Mucosa of descending colon (tissue), 3 donors: ENCODE measurements around the gene LRP1B. TPM values are rescaled to one million over a fixed set of nuclear protein-coding genes. Genes with fewer than 3 reads are reported as not detected.

Experiments used
- ATAC-seq: fragments of 200-7000 bp; cut with Tn5 transposase; one replicate; pipeline ENCODE4 v1.9.1; 2020; ENCODE audit warnings: mild to moderate bottlenecking, moderate library complexity
- DNase-seq, 3 donors: peaks; one replicate each; pipeline ENCODE4 v3.0.0-alpha.2; 2020
- H3K36me3 ChIP-seq: fragments of 200-600 bp; one replicate; pipeline ENCODE4 v1.8.0; 2021; ENCODE audit warnings: low read depth, mild to moderate bottlenecking
- H3K4me1 ChIP-seq: fragments of 200-600 bp; one replicate; pipeline ENCODE4 v1.8.0; 2021; ENCODE audit warnings: low read depth, mild to moderate bottlenecking
- H3K4me3 ChIP-seq: fragments of 200-600 bp; one replicate; pipeline ENCODE4 v1.8.0; 2021; ENCODE audit warnings: mild to moderate bottlenecking
- H3K9me3 ChIP-seq: fragments of 200-600 bp; one replicate; pipeline ENCODE4 v1.8.0; 2021; ENCODE audit warnings: mild to moderate bottlenecking
- intact Hi-C, 2 donors: fragments of 100-400 bp; cut with DNase I in 1 of 2; cut with micrococcal nuclease in 1 of 2; formaldehyde crosslinking; loops; one replicate each; pipeline versions ENCODE4 v1.11.0 to v1.11.1; 2022; cut with DNase I, micrococcal nuclease
- total RNA-seq, 3 donors: library from RNA; stranded (reverse); fragmentation: NEBNext Ultra II Directional in 2 of 3; extraction: Animal tissue kit (Norgen Biotek cat#: 25700) in 2 of 3; gene quantifications; one replicate each; pipeline versions ENCODE4 v1.2.1 to v1.2.4, GENCODE V29; 2021 to 2023
- TF ChIP-seq, protein P1 (sequence below): fragments of 200-600 bp; IDR thresholded peaks from one replicate; pipeline ENCODE4 v1.8.0; 2022; ENCODE audit warnings: antibody characterized with exemption, mild to moderate bottlenecking
- donor health status: DM: no; HTN: no; CAD: no; lungs with moderate emphysema.
- donor health status: DM: no; HTN: no; CAD: no.
- donor health status: DM: no; HTN: yes; CAD: no.

LRP1B gene
- total RNA-seq, 3 donors from 2014 or later = 0.12 to 1.6 (median 0.20) TPM

DNA sequence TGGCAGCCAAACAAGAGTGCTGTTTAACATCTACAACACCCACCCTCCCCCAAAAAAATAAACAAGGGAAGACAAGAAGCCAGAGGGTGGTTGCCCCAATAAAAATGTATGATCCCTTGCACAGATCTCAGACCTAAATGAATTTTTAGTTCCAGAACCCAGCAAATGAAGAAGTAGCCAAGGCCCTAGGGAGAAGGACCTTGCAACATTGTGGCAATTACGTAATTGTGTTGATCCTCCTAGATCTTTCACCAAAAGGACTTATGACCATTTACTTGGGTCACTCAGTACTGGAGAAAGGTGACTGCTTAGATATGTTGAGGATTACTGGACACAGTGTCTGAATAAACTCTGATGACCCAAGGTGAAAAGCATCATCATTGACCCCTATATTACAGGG lies 1393.8 kb downstream of the LRP1B start:
- Histone ChIP-seq H3K4me3 (no peak overlapping the region), H3K36me3 (no peaks in the 10 kb centered on the region), H3K9me3 (no peaks in the 10 kb centered on the region), H3K4me1 (no peaks in the 10 kb centered on the region)
- intact Hi-C loops = no loop called here
- ATAC-seq (no peak), DNase-seq (no peak)
- TF ChIP-seq, protein P1, sequence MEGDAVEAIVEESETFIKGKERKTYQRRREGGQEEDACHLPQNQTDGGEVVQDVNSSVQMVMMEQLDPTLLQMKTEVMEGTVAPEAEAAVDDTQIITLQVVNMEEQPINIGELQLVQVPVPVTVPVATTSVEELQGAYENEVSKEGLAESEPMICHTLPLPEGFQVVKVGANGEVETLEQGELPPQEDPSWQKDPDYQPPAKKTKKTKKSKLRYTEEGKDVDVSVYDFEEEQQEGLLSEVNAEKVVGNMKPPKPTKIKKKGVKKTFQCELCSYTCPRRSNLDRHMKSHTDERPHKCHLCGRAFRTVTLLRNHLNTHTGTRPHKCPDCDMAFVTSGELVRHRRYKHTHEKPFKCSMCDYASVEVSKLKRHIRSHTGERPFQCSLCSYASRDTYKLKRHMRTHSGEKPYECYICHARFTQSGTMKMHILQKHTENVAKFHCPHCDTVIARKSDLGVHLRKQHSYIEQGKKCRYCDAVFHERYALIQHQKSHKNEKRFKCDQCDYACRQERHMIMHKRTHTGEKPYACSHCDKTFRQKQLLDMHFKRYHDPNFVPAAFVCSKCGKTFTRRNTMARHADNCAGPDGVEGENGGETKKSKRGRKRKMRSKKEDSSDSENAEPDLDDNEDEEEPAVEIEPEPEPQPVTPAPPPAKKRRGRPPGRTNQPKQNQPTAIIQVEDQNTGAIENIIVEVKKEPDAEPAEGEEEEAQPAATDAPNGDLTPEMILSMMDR = no peak

DNA sequence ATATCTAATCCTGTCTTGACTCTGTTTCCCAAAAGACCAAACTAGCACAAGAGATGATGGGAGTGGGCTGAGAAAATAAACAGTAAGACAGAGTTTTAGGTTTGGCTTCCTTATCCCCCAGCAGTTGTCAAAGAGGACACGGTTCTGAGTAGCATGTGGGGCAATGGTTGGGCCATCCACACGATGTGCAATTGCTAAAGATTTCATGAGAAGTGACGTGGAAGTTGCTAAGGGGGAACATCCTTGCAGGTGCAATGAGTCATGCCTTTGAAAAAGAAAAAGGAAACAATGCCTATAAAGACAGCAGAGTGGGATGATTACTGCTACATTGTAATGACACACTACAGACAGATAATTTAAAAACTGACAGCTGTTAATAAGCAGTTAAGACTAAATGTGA lies 1395.8 kb downstream of the LRP1B start:
- H3K36me3 ChIP-seq = no peaks in the 10 kb centered on the region

DNA sequence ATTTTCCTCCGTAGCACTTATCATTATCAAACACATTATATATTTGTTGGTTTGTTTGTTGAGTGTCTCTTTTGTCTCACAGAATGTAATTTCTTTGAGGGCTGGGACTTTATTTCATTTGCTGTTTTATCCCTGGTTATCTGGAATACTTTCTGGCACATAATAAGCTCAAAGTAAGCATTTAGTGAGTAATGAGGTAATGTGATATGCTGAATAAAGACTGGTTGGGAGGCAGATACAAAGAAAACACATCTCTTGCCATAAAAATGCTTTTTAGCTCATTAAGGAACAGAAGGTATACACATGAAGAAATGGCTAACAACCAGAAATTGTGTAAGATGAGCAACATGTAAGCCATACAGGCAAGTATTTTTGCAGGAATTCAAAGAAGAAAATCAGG lies 1411.8 kb downstream of the LRP1B start:
- intact Hi-C loops = no loop called here
- Histone ChIP-seq H3K9me3 (no peaks in the 10 kb centered on the region), H3K4me1 (no peaks in the 10 kb centered on the region), H3K36me3 (no peaks in the 10 kb centered on the region), H3K4me3 (no peak overlapping the region)
- ATAC-seq (no peak), DNase-seq (no peak)
- TF ChIP-seq, protein P1 = no peak

More for the DNA sequence above, 1395.8 kb downstream of the LRP1B start:
- ATAC-seq (no peak), DNase-seq (no peak)
- H3K9me3 ChIP-seq = no peaks in the 10 kb centered on the region
- H3K4me3 ChIP-seq = no peak overlapping the region
- intact Hi-C loops = no loop called here
- no peaks in the 10 kb centered on the region for H3K4me1 ChIP-seq
- TF ChIP-seq, protein P1 = no peak

DNA sequence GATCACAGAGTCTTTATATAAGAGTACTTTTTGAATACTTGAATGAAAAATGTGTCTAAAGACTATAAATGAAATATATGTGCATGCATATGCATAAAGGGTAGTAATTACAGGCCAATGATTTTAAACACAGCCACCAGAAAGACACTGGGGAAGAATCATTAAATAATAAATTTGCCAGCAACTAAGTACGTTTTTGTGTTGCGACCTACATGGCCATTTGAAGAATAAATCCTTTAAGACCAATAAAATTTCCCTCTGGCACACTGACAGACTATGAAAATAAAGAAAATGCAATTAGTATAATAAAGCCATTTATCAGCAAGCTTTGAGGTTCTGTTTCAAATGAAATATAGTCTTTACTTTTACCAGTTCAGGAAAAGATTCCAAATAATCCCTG lies 1413.3 kb downstream of the LRP1B start:
- intact Hi-C loops = no loop called here
- DNase-seq (no peak), ATAC-seq (no peak)
- Histone ChIP-seq H3K4me3 (no peak overlapping the region), H3K36me3 (no peaks in the 10 kb centered on the region), H3K4me1 (no peaks in the 10 kb centered on the region), H3K9me3 (no peaks in the 10 kb centered on the region)
- TF ChIP-seq, protein P1 = no peak

DNA sequence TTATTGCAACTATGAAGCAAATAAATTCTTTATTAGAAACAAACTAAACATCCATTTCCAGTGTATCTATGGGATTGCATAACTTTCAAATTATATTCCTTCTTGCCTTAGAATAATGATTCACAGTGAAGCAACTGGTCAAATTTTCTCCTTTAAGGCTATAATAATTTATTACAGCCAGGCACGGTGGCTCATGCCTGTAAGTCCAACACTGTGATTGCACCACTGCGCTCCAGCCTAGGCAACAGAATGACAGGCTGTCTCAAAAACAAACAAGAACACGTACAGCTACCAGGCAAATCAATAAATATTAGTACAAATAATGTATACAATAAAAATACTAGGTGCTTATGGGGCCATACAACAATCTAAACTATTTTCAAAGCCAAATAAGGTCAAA lies 1416.2 kb downstream of the LRP1B start:
- DNase-seq (no peak), ATAC-seq (no peak)
- intact Hi-C loops = no loop called here
- no peaks in the 10 kb centered on the region for H3K36me3 ChIP-seq
- TF ChIP-seq, protein P1 = no peak
- no peaks in the 10 kb centered on the region for H3K4me1 ChIP-seq
- H3K4me3 ChIP-seq = no peak overlapping the region
- H3K9me3 ChIP-seq = no peaks in the 10 kb centered on the region

DNA sequence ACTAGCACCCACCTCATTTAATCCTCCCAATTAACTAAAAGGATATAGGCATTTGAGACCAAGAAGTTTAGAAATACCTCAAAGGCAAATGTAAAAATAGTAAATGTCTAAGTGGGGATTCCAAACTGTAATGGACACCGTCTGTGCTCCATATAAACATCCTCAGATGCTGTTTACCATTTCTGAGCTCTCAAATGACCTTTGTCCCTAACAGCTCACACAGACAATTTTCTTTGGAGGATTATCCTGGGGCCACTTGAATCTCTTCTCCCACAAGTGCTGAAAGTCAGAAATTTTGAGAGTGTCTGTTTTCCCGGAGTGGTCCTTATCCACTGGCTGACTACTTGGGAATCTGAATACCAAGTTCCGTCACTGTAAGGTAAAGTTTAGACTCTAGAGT lies 1418.9 kb downstream of the LRP1B start:
- ATAC-seq (no peak), DNase-seq (no peak)
- no peaks in the 10 kb centered on the region for H3K4me1 ChIP-seq
- no peaks in the 10 kb centered on the region for H3K36me3 ChIP-seq
- no peak overlapping the region for H3K4me3 ChIP-seq
- intact Hi-C loops = no loop called here
- TF ChIP-seq, protein P1 = no peak
- H3K9me3 ChIP-seq = no peaks in the 10 kb centered on the region
